Spleen (tissue), 7 donors: ENCODE results near the gene UBE2QL1.

ENCODE experiments used
- CTCF ChIP-seq, 11 experiments: fragments of 200-600 bp in 7 of 11; fragments of 450-650 bp in 4 of 11; sonication (generic) in 4 of 11; IDR thresholded peaks in 8 of 11; conservative IDR thresholded peaks in 3 of 11; 1 replicate in 7 of 11; 2 replicates in 4 of 11; pipeline versions ENCODE4 v1.4.0 to v1.8.0; 2016 to 2021; ENCODE audit warnings: antibody characterized with exemption in 11 of 11, inconsistent platforms in 4 of 11, mild to moderate bottlenecking in 1 of 11
- POLR2A ChIP-seq, 3 donors: fragments of 450-650 bp; IDR thresholded peaks; one replicate each; pipeline ENCODE4 v1.5.1; 2017; ENCODE audit warnings: antibody characterized with exemption in 3 of 3, mild to moderate bottlenecking in 1 of 3
- POLR2AphosphoS5 ChIP-seq, 3 donors: sonication (generic); formaldehyde crosslinking; IDR thresholded peaks; one replicate each; pipeline ENCODE4 v1.5.1; 2017; ENCODE audit warnings: antibody characterized with exemption in 3 of 3
- donor health status: DM: no; HTN: no; CAD: no; lungs with moderate emphysema.
- donor health status: DM: no; HTN: no; CAD: no.
- donor health status: DM: no; HTN: no; CAD: no.

GRCh38 chr5:6446626-6447309 lies 1.9 kb upstream of the UBE2QL1 start:
- no peak for TF ChIP-seq CTCF (IDR thresholded peaks at IDR 0.05 in 8 of 11, conservative IDR thresholded peaks at IDR 0.05 in 3 of 11)
- TF ChIP-seq POLR2A (IDR thresholded peaks at IDR 0.05): no peak
- TF ChIP-seq POLR2AphosphoS5 (IDR thresholded peaks at IDR 0.05): no peak
